OCI-LY7 (cell line): ENCODE data around the gene SF3B6. TPM values are rescaled to one million over a fixed set of nuclear protein-coding genes. Genes with fewer than 3 reads are reported as not detected.
A peak's percentile ranks its signal among the peaks of the same experiment; 100 is the strongest.

ENCODE experiments used
- BruUV-seq: library from RNA; stranded (reverse); fragments of 400-500 nt; replicated peaks from 2 replicates; lab custom pipeline; 2021; lab: Mats Ljungman, UMichigan
- CTCF ChIA-PET: fragments of 300-600 bp; sonication (Branson Sonifier 250); formaldehyde crosslinking; loops from one replicate; lab custom pipeline; 2022; ENCODE audit warnings: antibody characterized with exemption; ENCODE audit not compliant: unreplicated experiment; lab: Charles Lee
- POLR2A ChIA-PET: fragments of 300-600 bp; sonication (Branson Sonifier 250); formaldehyde crosslinking; loops from one replicate; lab custom pipeline; 2022; ENCODE audit warnings: antibody characterized with exemption; lab: Charles Lee
- DNase-seq: peaks from one replicate; pipeline ENCODE4 v3.0.0-alpha.2; 2015; ENCODE audit warnings: low spot score
- H2AFZ ChIP-seq: fragments of 200-600 bp; sonication (generic), shearing (Covaris generic); 2 replicates; pipeline ENCODE4 v1.6.1; 2014; ENCODE audit warnings: mild to moderate bottlenecking, antibody characterized with exemption, low read length, moderate library complexity
- H3K27ac ChIP-seq: fragments of 200-600 bp; sonication (generic); 2 replicates; pipeline ENCODE4 v1.5.1; 2014; ENCODE audit warnings: mixed run types, low read depth, mild to moderate bottlenecking, moderate library complexity, low read length, inconsistent platforms; ENCODE audit not compliant: poor library complexity, severe bottlenecking
- H3K36me3 ChIP-seq: fragments of 200-600 bp; sonication (generic); 2 replicates; pipeline ENCODE4 v1.6.1; 2014; ENCODE audit warnings: mild to moderate bottlenecking, antibody characterized with exemption, low read length, moderate library complexity, mixed read lengths; ENCODE audit not compliant: insufficient read depth
- H3K4me1 ChIP-seq: fragments of 200-600 bp; sonication (generic); 2 replicates; pipeline ENCODE4 v1.5.1; 2014; ENCODE audit warnings: mild to moderate bottlenecking, low read length; ENCODE audit not compliant: insufficient read depth, poor library complexity, severe bottlenecking
- H3K4me2 ChIP-seq: fragments of 200-600 bp; sonication (generic); 2 replicates; pipeline ENCODE4 v1.6.1; 2014; ENCODE audit warnings: mild to moderate bottlenecking, low read length
- H3K4me3 ChIP-seq: fragments of 200-600 bp; sonication (generic); 2 replicates; pipeline ENCODE4 v1.5.1; 2014; ENCODE audit warnings: mild to moderate bottlenecking, low read depth, low read length; ENCODE audit not compliant: poor library complexity, severe bottlenecking
- H3K79me2 ChIP-seq: fragments of 200-600 bp; sonication (generic); 2 replicates; pipeline ENCODE4 v1.6.1; 2016; ENCODE audit warnings: low read depth, mild to moderate bottlenecking, low read length, moderate library complexity, mixed read lengths; ENCODE audit not compliant: insufficient read depth
- H3K9me2 ChIP-seq: fragments of 200-600 bp; sonication (generic); 2 replicates; pipeline ENCODE4 v1.6.1; 2016; ENCODE audit warnings: mild to moderate bottlenecking, low read length, mixed read lengths; ENCODE audit not compliant: insufficient read depth
- H3K9me3 ChIP-seq: fragments of 200-600 bp; sonication (generic); 2 replicates; pipeline ENCODE4 v1.6.1; 2014; ENCODE audit warnings: mild to moderate bottlenecking, mixed run types, low read length, mixed read lengths
- H4K20me1 ChIP-seq: fragments of 200-600 bp; sonication (generic); 2 replicates; pipeline ENCODE4 v1.6.1; 2014; ENCODE audit warnings: mild to moderate bottlenecking, antibody characterized with exemption, low read length, moderate library complexity, mixed read lengths; ENCODE audit not compliant: insufficient read depth
- EZH2phosphoT487 ChIP-seq: fragments of 200-600 bp; sonication (generic); IDR thresholded peaks from 2 replicates; pipeline ENCODE4 v1.6.1; 2018; ENCODE audit warnings: low read depth, borderline replicate concordance, mild to moderate bottlenecking, mixed run types, antibody characterized with exemption, low read length, moderate library complexity, mixed read lengths
- intact Hi-C: fragments of 100-400 bp; cut with micrococcal nuclease; formaldehyde crosslinking; loops from one replicate; pipeline ENCODE4 v1.10.0; 2022; ENCODE audit not compliant: unreplicated experiment
- total RNA-seq, 2 experiments: library from RNA; depleted of rRNA in 1 of 2; stranded (reverse); fragments of >200 nt in 1 of 2; shearing (Covaris generic) in 1 of 2; gene quantifications; 2 replicates each; pipeline ENCODE4 v1.2.3, GENCODE V29; 2014 to 2022
- TF ChIP-seq, protein P1 (sequence below): fragments of 200-600 bp; sonication (generic); conservative IDR thresholded peaks from 2 replicates; pipeline ENCODE4 v1.5.1; 2014; ENCODE audit warnings: mild to moderate bottlenecking, antibody characterized with exemption, low read length, moderate library complexity, mixed read lengths

Gene SF3B6
- total RNA-seq, 2 experiments from 2014 or later, result 112 to 143 TPM

DNA sequence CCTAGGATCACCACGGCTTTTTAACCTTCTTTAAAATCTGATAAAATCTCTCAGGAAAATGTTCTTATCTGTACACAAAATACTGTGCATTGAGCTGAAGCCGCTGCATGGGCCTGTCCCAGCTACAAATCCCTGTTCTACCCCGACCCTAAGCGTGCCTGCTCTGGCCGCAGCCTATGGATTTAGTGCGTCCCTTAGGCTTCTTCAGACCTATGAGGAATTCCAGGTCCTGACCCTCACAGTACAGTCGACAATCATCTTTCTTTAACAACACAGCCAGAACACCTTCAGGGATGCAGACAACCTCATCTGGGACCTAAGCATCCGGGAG, 28.5 kb downstream of the SF3B6 start:
- Histone ChIP-seq H3K9me3 (no peaks in the 10 kb centered on the region), H3K36me3 (no peaks in the 10 kb centered on the region), H3K9me2 (no peaks in the 10 kb centered on the region), H4K20me1 (peaks cover 3% of the 10 kb centered on the region; the same call in 1 of the 2 replicates), H3K4me3 (peak overlapping the region; percentile 85), H3K4me1 (peaks cover 24% of the 10 kb centered on the region), H3K4me2 (peak overlapping the region; percentile 51), H3K27ac (no peak overlapping the region), H2AFZ (peak overlapping the region; percentile 89), H3K79me2 (peaks cover 20% of the 10 kb centered on the region)
- BruUV-seq, result no TSS peak
- CTCF ChIA-PET, result interaction anchor here (0.9 to 1.4 kb wide), 3 partner anchors 12 to 122 kb away, joined by 3 to 10 read pairs (median 3); partner anchors contain the start of gene SF3B6
- DNase-seq, result no peak
- intact Hi-C loops, result loop anchor here (5.0 kb wide), 1 partner anchor 120 kb away; the partner anchor contains the start of gene ATAD2B
- TF ChIP-seq EZH2phosphoT487, result no peak
- POLR2A ChIA-PET, result interaction anchor here (0.9 to 2.3 kb wide), 18 partner anchors 9 to 549 kb away, joined by 3 to 16 read pairs (median 5); partner anchors contain the start of genes ATAD2B, ITSN2 and SF3B6

DNA sequence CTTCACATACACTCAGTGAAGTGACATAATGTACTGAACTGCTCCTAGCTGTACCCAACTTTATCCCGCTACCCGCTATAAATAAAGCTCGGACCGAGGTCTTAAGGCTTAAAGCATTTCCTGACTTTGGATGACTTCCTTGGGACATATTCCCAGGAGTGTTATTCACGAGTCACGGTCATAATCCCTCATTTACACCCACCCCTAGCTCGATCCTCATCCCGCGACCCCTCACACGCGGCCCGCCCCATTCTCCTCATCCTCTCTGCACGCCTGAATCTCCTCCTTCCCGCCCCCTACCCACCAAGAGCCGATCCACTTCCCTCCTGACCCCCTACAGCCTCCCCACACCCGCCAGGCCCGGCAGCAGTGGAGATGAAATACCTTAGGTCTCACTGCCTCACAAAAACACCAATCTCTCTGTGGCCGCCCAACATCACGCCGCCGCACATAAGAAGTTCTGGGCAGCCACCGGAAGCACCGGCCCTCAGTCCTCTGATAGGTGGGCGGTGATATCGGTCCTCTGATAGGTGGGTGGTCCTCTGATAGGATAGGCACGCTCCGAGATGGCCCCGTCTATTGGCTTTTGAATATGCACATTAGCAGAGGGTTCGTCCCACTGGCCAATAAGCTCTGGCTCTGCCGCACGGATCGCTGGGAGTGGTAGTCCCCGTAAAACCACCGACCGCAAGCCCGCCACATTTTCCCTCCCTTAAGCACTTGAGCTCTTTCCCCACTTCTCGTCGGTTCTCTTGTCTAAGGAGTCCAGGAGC, 29.0 kb downstream of the SF3B6 start, which contains the start of gene WDCP:
Gene WDCP (minus strand): TSS at position 462 of the 773 bp plus-strand sequence. CDS start 7,897 bp downstream, outside the sequence.
- peak within 1 kb of the TSS; percentile 89 for H2AFZ ChIP-seq
- H3K4me3 ChIP-seq, result peak within 1 kb of the TSS; percentile 85
- no TSS peak for BruUV-seq
- POLR2A ChIA-PET, result interaction anchor here (0.5 to 2.3 kb wide), 21 partner anchors 10 to 550 kb away, joined by 3 to 16 read pairs (median 5); partner anchors contain the start of genes ATAD2B, ITSN2 and SF3B6
- CTCF ChIA-PET, result interaction anchor here (0.9 to 1.4 kb wide), 4 partner anchors 12 to 121 kb away, joined by 3 to 10 read pairs (median 3); partner anchors contain the start of gene SF3B6
- peaks cover 20% of the 10 kb centered on the region for H3K79me2 ChIP-seq
- intact Hi-C loops, result loop anchor here (5.0 kb wide), 1 partner anchor 120 kb away; the partner anchor contains the start of gene ATAD2B
- peaks cover 3% of the 10 kb centered on the region; the same call in 1 of the 2 replicates for H4K20me1 ChIP-seq
- peak within 1 kb of the TSS; percentile 25 for H3K27ac ChIP-seq
- no peak for TF ChIP-seq EZH2phosphoT487
- TF ChIP-seq, protein P1, sequence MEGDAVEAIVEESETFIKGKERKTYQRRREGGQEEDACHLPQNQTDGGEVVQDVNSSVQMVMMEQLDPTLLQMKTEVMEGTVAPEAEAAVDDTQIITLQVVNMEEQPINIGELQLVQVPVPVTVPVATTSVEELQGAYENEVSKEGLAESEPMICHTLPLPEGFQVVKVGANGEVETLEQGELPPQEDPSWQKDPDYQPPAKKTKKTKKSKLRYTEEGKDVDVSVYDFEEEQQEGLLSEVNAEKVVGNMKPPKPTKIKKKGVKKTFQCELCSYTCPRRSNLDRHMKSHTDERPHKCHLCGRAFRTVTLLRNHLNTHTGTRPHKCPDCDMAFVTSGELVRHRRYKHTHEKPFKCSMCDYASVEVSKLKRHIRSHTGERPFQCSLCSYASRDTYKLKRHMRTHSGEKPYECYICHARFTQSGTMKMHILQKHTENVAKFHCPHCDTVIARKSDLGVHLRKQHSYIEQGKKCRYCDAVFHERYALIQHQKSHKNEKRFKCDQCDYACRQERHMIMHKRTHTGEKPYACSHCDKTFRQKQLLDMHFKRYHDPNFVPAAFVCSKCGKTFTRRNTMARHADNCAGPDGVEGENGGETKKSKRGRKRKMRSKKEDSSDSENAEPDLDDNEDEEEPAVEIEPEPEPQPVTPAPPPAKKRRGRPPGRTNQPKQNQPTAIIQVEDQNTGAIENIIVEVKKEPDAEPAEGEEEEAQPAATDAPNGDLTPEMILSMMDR, result no peak
- DNase-seq, result peak; percentile 98
- H3K9me2 ChIP-seq, result no peaks in the 10 kb centered on the region
- peaks cover 24% of the 10 kb centered on the region for H3K4me1 ChIP-seq
- H3K36me3 ChIP-seq, result no peaks in the 10 kb centered on the region
- H3K4me2 ChIP-seq, result peak within 1 kb of the TSS; percentile 99
- no peaks in the 10 kb centered on the region for H3K9me3 ChIP-seq

DNA sequence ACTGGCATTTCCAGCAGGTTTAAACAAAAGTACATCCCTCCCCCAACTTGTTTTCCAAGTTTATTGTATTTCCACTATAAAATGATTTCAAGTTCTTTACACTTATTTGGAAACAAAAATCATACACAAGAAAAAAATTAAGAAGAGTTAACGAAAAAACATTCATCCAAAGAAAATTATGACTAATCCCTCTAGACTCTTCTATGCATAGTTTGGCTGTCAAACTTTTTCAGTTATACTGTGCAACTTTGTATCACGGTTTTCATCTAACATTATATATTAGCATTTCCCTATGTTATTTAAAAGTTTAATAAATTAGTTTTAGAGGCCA, 29.6 kb downstream of the SF3B6 start:
- ChIA-PET CTCF (interaction anchor here (1.2 to 1.4 kb wide), 2 partner anchors 13 kb away, joined by 3 read pairs; no protein-coding TSS in a partner anchor), POLR2A (interaction anchor here (0.6 to 1.8 kb wide), 9 partner anchors 10 to 331 kb away, joined by 3 to 9 read pairs (median 5); no protein-coding TSS in a partner anchor)
- H2AFZ ChIP-seq, result peak overlapping the region; percentile 89; the same call in 1 of the 2 replicates
- H3K4me1 ChIP-seq, result peaks cover 24% of the 10 kb centered on the region
- no peaks in the 10 kb centered on the region for H3K36me3 ChIP-seq
- peak overlapping the region; percentile 99 for H3K4me2 ChIP-seq
- H4K20me1 ChIP-seq, result peaks cover 3% of the 10 kb centered on the region; the same call in 1 of the 2 replicates
- no peaks in the 10 kb centered on the region for H3K9me2 ChIP-seq
- TF ChIP-seq EZH2phosphoT487, result no peak
- TF ChIP-seq, protein P1, result no peak
- BruUV-seq, result TSS peak; percentile 72
- H3K9me3 ChIP-seq, result no peaks in the 10 kb centered on the region
- peak overlapping the region; percentile 85 for H3K4me3 ChIP-seq
- no peak for DNase-seq
- intact Hi-C loops, result loop anchor here (5.0 kb wide), 1 partner anchor 119 kb away; the partner anchor contains the start of gene ATAD2B
- peaks cover 20% of the 10 kb centered on the region for H3K79me2 ChIP-seq
- no peak overlapping the region for H3K27ac ChIP-seq
